Common myeloid progenitor, CD34-positive (primary cell): ENCODE measurements around the gene CA4.
"Not testable (repeated sequence)": the region's sequence is repeated elsewhere in the genome, so short reads cannot be mapped to it uniquely, and the experiment has no call there.

Experiments
- CTCF ChIA-PET: fragments of 350-600 bp; sonication (Branson Sonifier 250); formaldehyde crosslinking; loops from one replicate; lab custom pipeline; 2021; ENCODE audit warnings: antibody characterized with exemption; lab: Charles Lee
- POLR2A ChIA-PET: fragments of 350-600 bp; sonication (Branson Sonifier 250); formaldehyde crosslinking; loops from one replicate; lab custom pipeline; 2021; ENCODE audit warnings: antibody characterized with exemption; lab: Charles Lee
- DNase-seq, 3 donors: peaks; one replicate each; pipeline versions ENCODE4 v3.0.0 to v3.0.0-alpha.2; 2013
- H3K27ac ChIP-seq, 2 experiments: 1 replicate in 1 of 2; 2 replicates in 1 of 2; pipeline ENCODE4 v1.7.0; 2013; ENCODE audit warnings: inconsistent platforms in 2 of 2, low read length in 2 of 2, mild to moderate bottlenecking in 2 of 2, low read depth in 1 of 2, moderate library complexity in 1 of 2; ENCODE audit not compliant: severe bottlenecking in 2 of 2, insufficient read depth in 1 of 2, poor library complexity in 1 of 2
- H3K27me3 ChIP-seq, 5 experiments: replicated peaks in 2 of 5; 1 replicate in 3 of 5; 2 replicates in 2 of 5; pipeline versions ENCODE4 v1.6.1 to v1.7.0; 2013; ENCODE audit warnings: low read length in 4 of 5, mild to moderate bottlenecking in 2 of 5, moderate library complexity in 2 of 5, inconsistent platforms in 1 of 5; ENCODE audit not compliant: insufficient read depth in 5 of 5, control insufficient read depth in 4 of 5
- H3K36me3 ChIP-seq, 4 experiments: 1 replicate in 2 of 4; 2 replicates in 2 of 4; pipeline versions ENCODE4 v1.6.1 to v1.7.0; 2013; ENCODE audit warnings: low read length in 3 of 4, control low read depth in 1 of 4, mild to moderate bottlenecking in 1 of 4; ENCODE audit not compliant: control insufficient read depth in 4 of 4, insufficient read depth in 4 of 4
- H3K4me1 ChIP-seq, 4 experiments: 1 replicate in 3 of 4; 2 replicates in 1 of 4; pipeline versions ENCODE4 v1.6.1 to v1.7.1; 2013; ENCODE audit warnings: low read length in 3 of 4, mild to moderate bottlenecking in 3 of 4, control low read depth in 1 of 4, inconsistent platforms in 1 of 4, moderate library complexity in 1 of 4; ENCODE audit not compliant: control insufficient read depth in 4 of 4, insufficient read depth in 4 of 4; ENCODE audit errors: control extremely low read depth in 1 of 4
- H3K4me3 ChIP-seq, 7 experiments: 1 replicate in 4 of 7; 2 replicates in 3 of 7; pipeline versions ENCODE4 v1.5.1 to v1.7.0; 2013; ENCODE audit warnings: mild to moderate bottlenecking in 7 of 7, low read length in 6 of 7, moderate library complexity in 6 of 7, inconsistent platforms in 2 of 7, low read depth in 2 of 7, control low read depth in 1 of 7; ENCODE audit not compliant: insufficient read depth in 4 of 7, control insufficient read depth in 1 of 7; ENCODE audit errors: extremely low read depth in 1 of 7
- H3K9me3 ChIP-seq, 5 experiments: 1 replicate in 4 of 5; 2 replicates in 1 of 5; pipeline versions ENCODE4 v1.6.1 to v1.7.1; 2013; ENCODE audit warnings: low read length in 4 of 5, mild to moderate bottlenecking in 2 of 5, inconsistent platforms in 1 of 5, low read depth in 1 of 5, moderate library complexity in 1 of 5; ENCODE audit not compliant: control insufficient read depth in 4 of 5, insufficient read depth in 2 of 5; ENCODE audit errors: control extremely low read depth in 1 of 5
- WGBS: methylation state at CpG from one replicate; pipeline ENCODE4 v1.1.5; 2013; ENCODE audit not compliant: insufficient coverage; 5-methylcytosine and 5-hydroxymethylcytosine counted together

Gene CA4

DNA sequence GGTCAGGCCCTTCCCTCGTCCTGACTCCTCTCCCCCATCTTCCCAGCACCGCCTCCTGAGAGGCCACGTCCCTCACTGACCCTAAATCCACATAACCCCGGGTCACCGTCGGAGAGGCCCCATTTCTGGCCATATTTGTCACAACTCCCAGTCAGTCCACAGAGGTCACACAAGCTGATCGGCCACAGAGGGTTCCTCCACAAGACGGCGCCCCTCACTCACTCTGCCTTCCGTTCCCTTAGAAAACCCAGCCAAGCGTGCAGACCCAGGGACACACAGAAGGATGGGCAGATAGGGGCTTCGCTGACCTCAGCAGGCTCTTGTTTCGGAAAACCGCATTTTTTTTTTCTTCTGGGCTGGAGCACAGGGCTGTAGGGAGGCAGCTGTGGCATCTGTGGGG is 33.6 kb upstream of the CA4 start:
- H3K36me3 ChIP-seq, POLR2A ChIA-PET, CTCF ChIA-PET, H3K27me3 ChIP-seq, H3K27ac ChIP-seq, H3K4me3 ChIP-seq, H3K9me3 ChIP-seq, DNase-seq, H3K4me1 ChIP-seq: not testable (repeated sequence)
- WGBS = no CpG with 5 or more reads among the region's 14 CpGs

- DNase-seq, POLR2A ChIA-PET, H3K36me3 ChIP-seq, H3K9me3 ChIP-seq, H3K27ac ChIP-seq, H3K4me3 ChIP-seq, H3K4me1 ChIP-seq, CTCF ChIA-PET, H3K27me3 ChIP-seq: not testable (repeated sequence)
- WGBS = no CpG with 5 or more reads among the region's 15 CpGs
These were observed 30.6 kb upstream of the CA4 start for GRCh38 chr17:60119162-60119561.

- DNase-seq, H3K4me3 ChIP-seq, POLR2A ChIA-PET, CTCF ChIA-PET, H3K27ac ChIP-seq, H3K36me3 ChIP-seq, H3K27me3 ChIP-seq, H3K4me1 ChIP-seq, H3K9me3 ChIP-seq: not testable (repeated sequence)
- WGBS = no CpG with 5 or more reads among the region's 114 CpGs
These were observed 29.7 kb upstream of the CA4 start for GRCh38 chr17:60119807-60120748.

DNA sequence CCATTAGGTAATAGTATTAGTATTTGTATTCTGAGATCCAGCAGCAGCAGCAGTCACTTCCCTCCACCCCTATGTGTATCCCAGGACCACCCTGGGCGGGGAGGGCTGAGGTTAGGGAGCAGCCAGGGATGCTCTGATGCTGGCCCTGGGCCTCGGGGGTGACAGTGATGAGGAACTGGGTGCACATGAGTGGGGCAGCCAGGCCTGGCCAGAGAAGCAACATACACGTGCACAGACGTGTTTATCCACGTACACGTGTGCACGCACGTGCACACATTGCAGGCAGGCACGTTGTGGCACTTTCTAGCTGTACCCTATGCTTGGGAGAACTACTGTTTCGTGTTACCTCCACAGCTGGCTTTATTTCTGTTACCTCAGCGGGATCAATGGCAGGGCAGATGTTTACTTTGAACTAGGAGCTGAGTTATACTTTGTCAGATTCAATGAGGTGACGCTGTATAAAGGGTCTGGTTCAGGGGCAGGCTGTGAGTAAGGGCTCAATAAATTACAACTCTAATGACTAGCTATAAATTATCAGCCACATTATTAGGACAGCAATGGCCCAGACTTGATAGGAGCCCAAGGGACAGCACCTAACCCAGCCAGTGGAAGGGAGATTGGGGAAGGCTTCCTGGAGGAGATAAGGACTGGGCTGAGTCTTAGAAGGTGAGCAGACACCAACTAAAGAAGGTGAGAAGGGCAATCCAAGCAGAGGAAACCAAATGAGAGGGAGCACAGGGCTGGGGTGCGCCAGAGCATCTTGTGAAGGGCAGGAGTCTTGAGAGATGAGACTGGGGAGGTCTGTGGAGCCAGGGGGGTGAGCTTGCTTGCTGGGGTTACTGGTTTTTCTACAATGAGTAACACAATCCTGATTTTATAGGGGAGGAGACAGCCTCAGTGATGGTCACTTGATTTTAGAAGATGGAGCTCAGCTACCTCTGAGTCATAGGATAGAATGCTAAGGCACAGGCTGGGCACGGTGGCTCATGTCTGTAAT is 22.4 kb upstream of the CA4 start:
- POLR2A ChIA-PET = no interaction called here
- H3K4me1 ChIP-seq = no peaks in the 10 kb centered on the region

DNA sequence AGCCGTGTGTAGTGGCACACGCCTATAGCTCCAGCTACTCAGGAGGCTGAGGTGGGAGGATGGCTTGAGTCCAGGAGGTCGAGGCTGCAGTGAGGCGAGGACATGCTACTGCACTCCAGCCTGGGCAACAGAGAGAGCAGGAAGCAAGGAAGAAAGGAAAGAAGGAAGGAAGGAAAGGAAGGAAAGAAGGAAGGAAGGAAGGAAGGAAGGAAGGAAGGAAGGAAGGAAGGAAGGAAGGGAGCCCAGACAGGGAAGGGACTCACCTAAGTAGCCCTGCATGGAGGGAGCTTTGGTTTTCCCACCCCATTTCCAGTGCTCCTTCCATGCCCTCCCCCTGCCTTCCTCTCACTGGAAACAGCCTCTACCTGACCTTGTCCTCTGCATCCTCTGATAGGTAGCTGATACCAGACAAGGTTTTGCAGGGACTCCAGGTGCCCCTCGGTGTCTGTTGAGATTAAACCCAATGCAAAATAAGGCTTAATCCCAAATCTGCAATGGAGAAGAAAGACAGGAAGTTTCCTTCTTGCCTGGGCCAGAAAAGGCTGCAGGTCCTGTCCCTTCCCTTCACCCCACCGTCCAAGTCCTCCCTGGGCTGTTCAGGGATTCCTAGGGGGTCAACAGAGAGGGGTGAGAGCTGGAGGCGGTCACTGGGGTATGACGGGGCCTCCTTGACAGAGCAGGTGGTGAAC is 21.5 kb upstream of the CA4 start:
- Histone ChIP-seq H3K27me3 (peaks cover 0 to 3% (median 0%) of the 10 kb centered on the region in 5 experiments), H3K4me3 (no peak overlapping the region), H3K9me3 (no peaks in the 10 kb centered on the region), H3K36me3 (peaks cover 0 to 5% (median 0%) of the 10 kb centered on the region in 4 experiments), H3K4me1 (no peaks in the 10 kb centered on the region), H3K27ac (no peak overlapping the region)
- CTCF ChIA-PET = interaction anchor here (1.1 kb wide), 1 partner anchor 12 kb away, joined by 3 read pairs; no protein-coding TSS in a partner anchor
- 92% methylated on average over 3 of the region's 8 CpGs for whole genome bisulfite sequencing
- no peak for DNase-seq
- POLR2A ChIA-PET = no interaction called here

More for the DNA sequence above, 22.4 kb upstream of the CA4 start:
- WGBS = 92% methylated on average over 12 of the region's 14 CpGs
- Histone ChIP-seq H3K9me3 (no peaks in the 10 kb centered on the region), H3K4me3 (no peak overlapping the region), H3K27me3 (peaks cover 0 to 3% (median 0%) of the 10 kb centered on the region in 5 experiments), H3K36me3 (peaks cover 0 to under 1% (median 0%) of the 10 kb centered on the region in 4 experiments), H3K27ac (no peak overlapping the region)
- DNase-seq = no peak
- CTCF ChIA-PET = no interaction called here

- Histone ChIP-seq H3K9me3 (no peaks in the 10 kb centered on the region), H3K27ac (no peak overlapping the region), H3K36me3 (peaks cover 0 to 6% (median 0%) of the 10 kb centered on the region in 4 experiments), H3K27me3 (peaks cover 0 to 3% (median 0%) of the 10 kb centered on the region in 5 experiments), H3K4me1 (peaks cover 0 to 2% (median under 1%) of the 10 kb centered on the region in 4 experiments), H3K4me3 (no peak overlapping the region)
- DNase-seq = no peak
- WGBS = 95% methylated on average over 4 of the region's 4 CpGs
- CTCF ChIA-PET = interaction anchor here (0.8 to 1.1 kb wide), 3 partner anchors 9 to 13 kb away, joined by 3 read pairs; no protein-coding TSS in a partner anchor
- POLR2A ChIA-PET = interaction anchor here (0.7 kb wide), 1 partner anchor 31 kb away, joined by 3 read pairs; no protein-coding TSS in a partner anchor
These were observed 20.6 kb upstream of the CA4 start for GRCh38 chr17:60129164-60129563.
